GM12891 (cell line): ENCODE results near the gene XRCC2.

Source experiments
- POLR2A ChIP-seq: IDR thresholded peaks from 2 replicates; pipeline ENCODE4 v1.6.1; 2011; ENCODE audit warnings: low read depth, low read length, control low read depth
- TAF1 ChIP-seq: IDR thresholded peaks from 2 replicates; pipeline ENCODE4 v1.6.1; 2011; ENCODE audit warnings: low read depth, low read length, control low read depth

GRCh38 chr7:152663148-152663740 is 12.7 kb downstream of the XRCC2 start:
- TF ChIP-seq POLR2A (no peak), TAF1 (no peak)
